DND-41 (cell line): Measurements from ENCODE around the gene RAB42.
"Not testable (repeated sequence)": the region's sequence is repeated elsewhere in the genome, so short reads cannot be mapped to it uniquely, and the experiment has no call there.

ENCODE experiments used
- EZH2 ChIP-seq: IDR thresholded peaks from 3 replicates; pipeline ENCODE4 v1.6.1; 2012; ENCODE audit warnings: borderline replicate concordance, low read depth, mild to moderate bottlenecking, moderate library complexity, low read length, inconsistent platforms; ENCODE audit not compliant: severe bottlenecking
- TF ChIP-seq, protein P1 (sequence below): IDR thresholded peaks from 2 replicates; pipeline ENCODE4 v1.5.1; 2012; ENCODE audit warnings: borderline replicate concordance, low read length, moderate library complexity, mild to moderate bottlenecking; ENCODE audit not compliant: poor library complexity, severe bottlenecking; ENCODE audit errors: extremely low read depth

DNA sequence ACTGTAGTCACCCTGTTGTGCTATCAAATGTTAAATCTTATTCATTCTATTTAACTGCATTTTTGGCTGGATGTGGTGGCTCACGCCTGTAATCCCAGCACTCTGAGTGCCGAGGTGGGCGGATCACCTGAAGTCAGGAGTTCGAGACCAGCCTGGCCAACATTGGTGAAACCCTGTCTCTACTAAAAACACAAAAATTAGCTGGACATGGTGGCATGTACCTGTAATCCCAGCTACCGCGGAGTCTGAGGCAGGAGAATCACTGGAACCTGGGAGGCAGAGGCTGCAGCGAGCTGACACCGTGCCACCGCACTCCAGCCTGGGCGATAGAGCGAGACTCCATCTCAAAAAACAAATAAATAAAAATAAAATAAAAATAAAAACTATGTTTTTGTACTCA is 4.2 kb downstream of the RAB42 start:
- TF ChIP-seq, protein P1, sequence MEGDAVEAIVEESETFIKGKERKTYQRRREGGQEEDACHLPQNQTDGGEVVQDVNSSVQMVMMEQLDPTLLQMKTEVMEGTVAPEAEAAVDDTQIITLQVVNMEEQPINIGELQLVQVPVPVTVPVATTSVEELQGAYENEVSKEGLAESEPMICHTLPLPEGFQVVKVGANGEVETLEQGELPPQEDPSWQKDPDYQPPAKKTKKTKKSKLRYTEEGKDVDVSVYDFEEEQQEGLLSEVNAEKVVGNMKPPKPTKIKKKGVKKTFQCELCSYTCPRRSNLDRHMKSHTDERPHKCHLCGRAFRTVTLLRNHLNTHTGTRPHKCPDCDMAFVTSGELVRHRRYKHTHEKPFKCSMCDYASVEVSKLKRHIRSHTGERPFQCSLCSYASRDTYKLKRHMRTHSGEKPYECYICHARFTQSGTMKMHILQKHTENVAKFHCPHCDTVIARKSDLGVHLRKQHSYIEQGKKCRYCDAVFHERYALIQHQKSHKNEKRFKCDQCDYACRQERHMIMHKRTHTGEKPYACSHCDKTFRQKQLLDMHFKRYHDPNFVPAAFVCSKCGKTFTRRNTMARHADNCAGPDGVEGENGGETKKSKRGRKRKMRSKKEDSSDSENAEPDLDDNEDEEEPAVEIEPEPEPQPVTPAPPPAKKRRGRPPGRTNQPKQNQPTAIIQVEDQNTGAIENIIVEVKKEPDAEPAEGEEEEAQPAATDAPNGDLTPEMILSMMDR: not testable (repeated sequence)
- not testable (repeated sequence) for TF ChIP-seq EZH2
